ENCODE results near the gene MRPS15. TPM values are rescaled to one million over a fixed set of nuclear protein-coding genes. Genes with fewer than 3 reads are reported as not detected.

MRPS15 gene
- total and polyA plus RNA-seq, 2 of the 13 experiments (the other 11 are each of a cell fraction or from before 2014, with no cell fraction given): 59.0 to 113 TPM

- TF ChIP-seq NFE2L1 (CRISPR knock-in tag; IDR thresholded peaks at IDR 0.05; ENCODE audit: borderline replicate concordance) (no peak), ZNF746 (CRISPR knock-in tag; IDR thresholded peaks at IDR 0.05) (peak; percentile 95), ZNF776 (CRISPR knock-in tag; IDR thresholded peaks at IDR 0.05) (peak; percentile 70; the same call in 1 of the 2 replicates), PHF8 (CRISPR knock-in tag; IDR thresholded peaks at IDR 0.05) (peak; percentile 50; the same call in 1 of the 2 replicates), RFXANK (CRISPR knock-in tag; IDR thresholded peaks at IDR 0.05) (no peak), ZNF598 (CRISPR knock-in tag; IDR thresholded peaks at IDR 0.05; ENCODE audit: borderline replicate concordance) (no peak), TERF1 (CRISPR knock-in tag; IDR thresholded peaks at IDR 0.05) (no peak), TBP (CRISPR knock-in tag; IDR thresholded peaks at IDR 0.05) (peak; percentile 89; the same call in 1 of the 2 replicates), ZNF350 (CRISPR knock-in tag; IDR thresholded peaks at IDR 0.05; ENCODE audit: borderline replicate concordance, low read depth) (peak; percentile 99), ZNF878 (CRISPR knock-in tag; IDR thresholded peaks at IDR 0.05) (peak; percentile 95), YY1 (IDR thresholded peaks at IDR 0.05; ENCODE audit: insufficient read depth, insufficient replicate concordance, low read depth, low read length) (peak; percentile 72), NR2F2 (IDR thresholded peaks at IDR 0.05; ENCODE audit: borderline replicate concordance, low read depth) (peak; percentile 99)
- TF ChIP-seq, protein P1, sequence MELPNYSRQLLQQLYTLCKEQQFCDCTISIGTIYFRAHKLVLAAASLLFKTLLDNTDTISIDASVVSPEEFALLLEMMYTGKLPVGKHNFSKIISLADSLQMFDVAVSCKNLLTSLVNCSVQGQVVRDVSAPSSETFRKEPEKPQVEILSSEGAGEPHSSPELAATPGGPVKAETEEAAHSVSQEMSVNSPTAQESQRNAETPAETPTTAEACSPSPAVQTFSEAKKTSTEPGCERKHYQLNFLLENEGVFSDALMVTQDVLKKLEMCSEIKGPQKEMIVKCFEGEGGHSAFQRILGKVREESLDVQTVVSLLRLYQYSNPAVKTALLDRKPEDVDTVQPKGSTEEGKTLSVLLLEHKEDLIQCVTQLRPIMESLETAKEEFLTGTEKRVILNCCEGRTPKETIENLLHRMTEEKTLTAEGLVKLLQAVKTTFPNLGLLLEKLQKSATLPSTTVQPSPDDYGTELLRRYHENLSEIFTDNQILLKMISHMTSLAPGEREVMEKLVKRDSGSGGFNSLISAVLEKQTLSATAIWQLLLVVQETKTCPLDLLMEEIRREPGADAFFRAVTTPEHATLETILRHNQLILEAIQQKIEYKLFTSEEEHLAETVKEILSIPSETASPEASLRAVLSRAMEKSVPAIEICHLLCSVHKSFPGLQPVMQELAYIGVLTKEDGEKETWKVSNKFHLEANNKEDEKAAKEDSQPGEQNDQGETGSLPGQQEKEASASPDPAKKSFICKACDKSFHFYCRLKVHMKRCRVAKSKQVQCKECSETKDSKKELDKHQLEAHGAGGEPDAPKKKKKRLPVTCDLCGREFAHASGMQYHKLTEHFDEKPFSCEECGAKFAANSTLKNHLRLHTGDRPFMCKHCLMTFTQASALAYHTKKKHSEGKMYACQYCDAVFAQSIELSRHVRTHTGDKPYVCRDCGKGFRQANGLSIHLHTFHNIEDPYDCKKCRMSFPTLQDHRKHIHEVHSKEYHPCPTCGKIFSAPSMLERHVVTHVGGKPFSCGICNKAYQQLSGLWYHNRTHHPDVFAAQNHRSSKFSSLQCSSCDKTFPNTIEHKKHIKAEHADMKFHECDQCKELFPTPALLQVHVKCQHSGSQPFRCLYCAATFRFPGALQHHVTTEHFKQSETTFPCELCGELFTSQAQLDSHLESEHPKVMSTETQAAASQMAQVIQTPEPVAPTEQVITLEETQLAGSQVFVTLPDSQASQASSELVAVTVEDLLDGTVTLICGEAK (IDR thresholded peaks at IDR 0.05): no peak
- TF ChIP-seq, protein P1 (CRISPR knock-in tag; IDR thresholded peaks at IDR 0.05): peak; percentile 74; the same call in 1 of the 2 replicates
- TF ChIP-seq, protein P2, sequence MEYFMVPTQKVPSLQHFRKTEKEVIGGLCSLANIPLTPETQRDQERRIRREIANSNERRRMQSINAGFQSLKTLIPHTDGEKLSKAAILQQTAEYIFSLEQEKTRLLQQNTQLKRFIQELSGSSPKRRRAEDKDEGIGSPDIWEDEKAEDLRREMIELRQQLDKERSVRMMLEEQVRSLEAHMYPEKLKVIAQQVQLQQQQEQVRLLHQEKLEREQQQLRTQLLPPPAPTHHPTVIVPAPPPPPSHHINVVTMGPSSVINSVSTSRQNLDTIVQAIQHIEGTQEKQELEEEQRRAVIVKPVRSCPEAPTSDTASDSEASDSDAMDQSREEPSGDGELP (IDR thresholded peaks at IDR 0.05; ENCODE audit: borderline replicate concordance, low read depth): peak; percentile 98
- TF ChIP-seq, protein P3, sequence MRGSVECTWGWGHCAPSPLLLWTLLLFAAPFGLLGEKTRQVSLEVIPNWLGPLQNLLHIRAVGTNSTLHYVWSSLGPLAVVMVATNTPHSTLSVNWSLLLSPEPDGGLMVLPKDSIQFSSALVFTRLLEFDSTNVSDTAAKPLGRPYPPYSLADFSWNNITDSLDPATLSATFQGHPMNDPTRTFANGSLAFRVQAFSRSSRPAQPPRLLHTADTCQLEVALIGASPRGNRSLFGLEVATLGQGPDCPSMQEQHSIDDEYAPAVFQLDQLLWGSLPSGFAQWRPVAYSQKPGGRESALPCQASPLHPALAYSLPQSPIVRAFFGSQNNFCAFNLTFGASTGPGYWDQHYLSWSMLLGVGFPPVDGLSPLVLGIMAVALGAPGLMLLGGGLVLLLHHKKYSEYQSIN (CRISPR knock-in tag; IDR thresholded peaks at IDR 0.05; ENCODE audit: borderline replicate concordance): no peak
Observed at GRCh38 chr1:36486439-36487335, 22.5 kb upstream of the MRPS15 start (continued).

Measured in HepG2 (cell line).